Suppressor macrophage treated with lipopolysaccharide for 1 hour (primary cell): Measurements from ENCODE around the gene GDA.

ENCODE experiments used
- DNase-seq, 3 donors: peaks; one replicate each; pipeline ENCODE4 v3.0.0-alpha.2; 2020 to 2022

Gene GDA

GRCh38 chr9:72151104-72151503 is 1.9 kb downstream of the GDA start:
- no peak for DNase-seq

GRCh38 chr9:72154468-72155285 is 5.4 kb downstream of the GDA start:
- peak; percentile 26 to 35 (median 33) for DNase-seq

- DNase-seq: no peak
These were observed 6.1 kb downstream of the GDA start for GRCh38 chr9:72155301-72155700.

- DNase-seq: peak; percentile 4 to 36 (median 18)
These were observed 7.3 kb downstream of the GDA start for GRCh38 chr9:72156586-72156985.

- no peak for DNase-seq
These were observed 9.4 kb downstream of the GDA start for GRCh38 chr9:72158680-72159079.

- DNase-seq: no peak
These were observed 11.3 kb downstream of the GDA start for GRCh38 chr9:72160446-72161123.

- DNase-seq: no peak
These were observed 16.1 kb downstream of the GDA start for GRCh38 chr9:72165326-72165725.

- DNase-seq: peak; percentile 50 to 72 (median 57)
These were observed 16.7 kb downstream of the GDA start for GRCh38 chr9:72165821-72166547.

GRCh38 chr9:72168075-72168474 is 18.8 kb downstream of the GDA start:
- DNase-seq: no peak

- no peak for DNase-seq
These were observed 19.9 kb downstream of the GDA start for GRCh38 chr9:72169178-72169577.

GRCh38 chr9:72173080-72173479 is 23.8 kb downstream of the GDA start:
- peak; percentile 59 to 78 (median 76) for DNase-seq

GRCh38 chr9:72185561-72185960 is 36.3 kb downstream of the GDA start:
- DNase-seq: no peak

GRCh38 chr9:72187121-72187695 is 38.0 kb downstream of the GDA start:
- DNase-seq: no peak

- DNase-seq: no peak
These were observed 39.0 kb downstream of the GDA start for GRCh38 chr9:72188232-72188631.

GRCh38 chr9:72193478-72193881 is 44.2 kb downstream of the GDA start:
- DNase-seq: no peak

GRCh38 chr9:72199238-72199637 is 50.0 kb downstream of the GDA start:
- no peak for DNase-seq

GRCh38 chr9:72200452-72200851 is 51.2 kb downstream of the GDA start:
- peak in 1 of 3 donors; percentile 12 for DNase-seq

- DNase-seq: no peak
These were observed 52.8 kb downstream of the GDA start for GRCh38 chr9:72202009-72202408.

- DNase-seq: peak; percentile 42 to 51 (median 48)
These were observed 54.1 kb downstream of the GDA start for GRCh38 chr9:72203205-72203803.

GRCh38 chr9:72204062-72204461 is 54.8 kb downstream of the GDA start:
- DNase-seq: no peak

GRCh38 chr9:72205513-72205912 is 56.3 kb downstream of the GDA start:
- DNase-seq: no peak

GRCh38 chr9:72207278-72207677 is 58.0 kb downstream of the GDA start:
- DNase-seq: no peak

GRCh38 chr9:72210522-72210921 is 61.3 kb downstream of the GDA start:
- no peak for DNase-seq
